ENCODE measurements around the gene PSG4.
"Not testable (repeated sequence)": the region's sequence is repeated elsewhere in the genome, so short reads cannot be mapped to it uniquely, and the experiment has no call there.

GRCh38 chr19:43186311-43186935 is 19.0 kb downstream of the PSG4 start, which contains the start of gene PSG5:
- TF ChIP-seq CTCF, POLR2A (IDR thresholded peaks at IDR 0.05): not testable (repeated sequence)

Data from heart left ventricle (tissue), 13 donors.